GM19372 (cell line): ENCODE data around the gene SARNP.
"Not testable (repeated sequence)": the region's sequence is repeated elsewhere in the genome, so short reads cannot be mapped to it uniquely, and the experiment has no call there.

Experiments
- ATAC-seq: cut with Tn5 transposase; IDR thresholded peaks from one replicate; pipeline ENCODE4 v1.9.1; 2021; ENCODE audit warnings: mild to moderate bottlenecking, low read depth, moderate library complexity; ENCODE audit not compliant: unreplicated experiment

Gene SARNP

DNA sequence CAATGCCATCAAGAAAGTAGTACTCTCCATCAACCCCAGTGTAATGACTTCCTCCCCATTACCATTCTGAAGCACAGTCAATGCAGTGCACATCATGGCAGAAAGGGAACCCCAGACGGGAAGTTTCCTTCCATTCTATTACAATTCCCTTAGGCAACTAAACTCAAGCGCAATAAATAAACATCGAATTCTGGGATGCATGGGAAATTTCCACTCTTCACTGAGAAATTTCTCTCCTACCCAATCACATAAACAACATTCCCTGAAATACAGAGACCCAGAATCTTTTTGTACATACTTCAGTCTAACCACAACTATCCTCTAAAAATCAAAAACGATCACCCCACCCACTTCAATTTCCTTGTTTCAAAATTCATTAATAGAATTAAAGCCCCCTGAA is 20.0 kb downstream of the SARNP start:
- ATAC-seq: no peak

DNA sequence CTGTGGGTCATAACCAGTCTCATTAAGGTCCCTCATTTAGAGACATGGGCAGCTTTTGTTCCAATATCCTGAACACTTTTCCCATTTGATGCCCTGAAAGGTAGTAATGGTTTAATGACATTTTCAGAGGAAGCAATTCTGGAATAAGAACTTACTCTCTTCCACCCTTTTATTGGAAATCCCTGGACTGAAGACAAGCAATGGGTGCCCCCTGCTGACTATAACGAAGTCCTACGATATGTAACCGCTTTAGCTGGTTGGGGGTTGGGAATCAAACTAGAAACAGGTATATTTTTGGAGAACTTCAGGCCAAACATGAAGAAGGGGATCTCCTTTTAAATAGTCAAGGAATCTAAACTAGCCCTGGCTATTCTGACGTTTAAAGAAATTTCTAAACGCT is 20.5 kb downstream of the SARNP start:
- ATAC-seq: no peak

DNA sequence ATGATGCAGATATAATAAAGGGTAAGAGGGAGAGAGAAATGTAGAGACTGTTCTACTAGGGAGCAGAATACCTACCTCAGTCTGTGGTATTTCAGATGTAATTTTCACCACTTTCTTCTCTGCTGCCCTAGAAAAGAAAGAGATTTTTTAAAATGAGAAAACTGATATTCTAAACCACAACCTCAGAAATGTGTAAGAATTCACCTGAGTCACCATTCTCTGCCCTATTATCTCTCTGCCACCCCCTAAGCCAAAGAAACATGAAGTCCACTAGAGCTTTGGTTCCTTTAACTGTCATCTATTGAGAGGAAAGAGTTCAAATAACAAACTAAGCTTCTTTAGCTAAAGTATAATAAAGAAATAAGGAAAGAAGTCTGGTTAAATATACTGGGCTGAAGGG is 21.6 kb downstream of the SARNP start:
- no peak for ATAC-seq

DNA sequence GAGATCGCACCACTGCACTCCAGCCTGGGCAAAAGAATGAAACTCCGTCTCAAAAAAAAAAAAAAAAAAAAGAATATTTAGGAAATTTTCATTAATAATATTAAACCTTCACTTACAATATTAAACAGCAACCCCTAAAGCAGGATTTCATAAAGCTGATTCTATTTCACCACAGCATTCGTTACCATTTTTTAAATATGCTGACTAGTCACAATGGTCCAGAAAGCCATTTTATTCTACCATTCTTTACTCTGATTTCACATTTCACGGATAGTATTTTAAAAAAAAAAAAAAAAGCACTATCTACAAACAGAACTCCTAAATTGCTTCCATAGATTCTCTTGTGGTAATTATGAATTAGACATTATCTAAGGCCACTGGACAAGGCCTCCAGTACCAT is 27.6 kb downstream of the SARNP start:
- ATAC-seq: no peak

DNA sequence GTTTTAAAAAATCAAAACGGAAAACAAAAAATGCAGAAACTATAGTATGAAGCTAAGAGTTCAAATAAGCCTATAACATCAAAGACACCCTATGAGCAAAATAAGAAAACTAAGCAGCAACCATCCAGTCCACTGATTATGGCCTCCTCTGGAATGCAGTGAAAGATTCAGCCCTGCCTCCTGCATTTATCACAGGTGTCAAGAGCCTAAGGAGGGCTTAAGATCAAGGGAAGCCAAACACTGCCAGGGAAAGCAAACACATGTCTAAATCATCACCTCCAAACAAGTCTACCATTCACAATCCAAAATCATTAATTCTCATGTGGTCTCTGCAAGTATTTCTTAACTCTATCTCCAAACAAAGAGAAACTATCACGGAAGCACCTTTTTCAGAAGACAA is 28.4 kb downstream of the SARNP start:
- ATAC-seq: no peak

DNA sequence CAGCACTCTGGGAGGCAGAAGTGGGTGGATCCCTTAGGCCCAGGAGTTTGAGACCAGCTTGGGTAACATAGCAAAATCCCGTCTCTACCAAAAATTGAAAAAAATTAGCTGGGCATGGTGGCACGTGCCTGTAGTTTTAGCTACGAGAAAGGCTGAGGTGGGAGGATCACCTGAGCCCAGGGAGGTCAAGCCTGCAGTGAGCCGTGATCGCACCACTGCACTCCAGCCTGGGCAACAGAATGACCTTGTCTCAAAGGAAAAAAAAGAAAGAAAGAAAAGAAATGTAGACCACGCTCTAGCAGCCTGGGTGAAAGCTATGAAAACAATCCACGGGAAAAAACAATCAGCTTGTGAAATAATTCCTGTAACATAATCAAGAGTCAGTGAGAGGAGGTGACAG is 29.0 kb downstream of the SARNP start:
- ATAC-seq: no peak

DNA sequence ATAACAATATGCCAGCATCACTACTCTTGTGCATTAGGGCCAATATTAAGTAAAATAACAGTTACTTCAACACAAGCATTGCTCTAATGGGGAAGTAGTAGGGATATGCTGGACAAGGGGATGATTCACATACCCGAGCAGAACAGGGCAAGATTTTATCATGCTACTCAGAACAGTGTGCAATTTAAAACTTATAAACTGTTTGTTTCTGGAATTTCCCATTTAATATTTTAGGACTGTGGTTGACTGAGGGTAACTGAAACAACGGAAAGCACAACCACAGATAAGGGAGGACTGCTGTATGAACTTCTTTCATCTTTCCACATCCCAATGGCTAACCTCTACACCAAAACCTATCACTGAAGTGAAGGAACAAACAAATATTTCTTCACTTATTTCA is 36.8 kb downstream of the SARNP start:
- ATAC-seq: no peak

DNA sequence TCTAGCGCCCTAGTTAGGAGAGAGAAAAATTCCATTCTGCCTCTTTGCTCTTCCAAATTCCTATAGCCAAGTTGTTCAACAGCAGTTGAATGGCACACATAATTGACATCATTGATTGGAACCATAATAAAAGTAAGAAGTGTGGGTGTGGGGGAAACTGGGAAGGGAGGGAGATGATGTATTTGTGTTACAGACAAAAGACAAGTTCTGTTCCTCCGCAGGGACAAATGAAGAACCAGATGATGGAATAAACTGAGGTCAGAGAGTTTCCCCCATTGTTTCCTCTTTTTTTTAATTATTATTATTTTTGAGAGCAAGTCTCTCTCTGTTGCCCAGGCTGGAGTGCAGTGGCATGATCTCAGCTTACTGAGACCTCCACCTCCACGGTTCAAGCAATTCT is 39.7 kb downstream of the SARNP start:
- no peak for ATAC-seq

DNA sequence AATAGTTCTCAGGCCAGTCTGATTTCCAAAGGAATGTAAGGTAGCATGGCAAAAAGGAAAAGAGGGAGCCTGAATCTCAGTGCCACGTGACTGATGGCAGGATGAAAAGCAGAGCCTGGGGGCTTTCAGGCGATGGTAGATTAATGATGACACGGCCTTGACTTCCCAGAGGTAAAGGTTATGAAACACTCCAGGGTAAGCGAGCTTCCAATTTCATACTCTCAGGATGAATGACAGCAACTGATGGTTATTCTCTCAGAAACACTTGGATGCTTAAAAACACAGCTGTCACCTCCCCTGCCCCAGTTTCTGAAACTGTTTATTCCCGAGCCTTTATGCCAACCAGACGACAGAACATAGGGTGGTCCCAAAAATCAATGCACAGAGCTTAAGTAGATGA is 45.8 kb downstream of the SARNP start:
- no peak for ATAC-seq

DNA sequence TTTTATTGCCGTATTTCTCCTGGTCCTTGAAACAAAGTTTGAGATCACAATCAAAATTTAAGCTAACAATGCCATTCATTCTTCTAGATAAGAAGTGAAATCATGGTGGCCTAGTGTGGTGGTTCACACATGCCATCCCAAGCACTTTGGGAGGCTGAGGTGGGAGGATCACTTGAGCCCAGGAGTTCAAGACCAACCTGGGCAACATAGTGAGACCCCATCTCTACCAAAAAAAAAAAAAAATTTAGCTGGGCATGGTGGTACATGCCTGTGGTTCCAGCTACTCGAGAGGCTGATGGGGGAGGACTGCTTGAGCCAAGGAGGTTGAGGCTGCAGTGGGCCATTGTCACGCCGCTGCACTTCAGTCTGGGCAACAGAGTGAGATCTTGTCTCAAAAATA is 50.4 kb downstream of the SARNP start:
- ATAC-seq: no peak

DNA sequence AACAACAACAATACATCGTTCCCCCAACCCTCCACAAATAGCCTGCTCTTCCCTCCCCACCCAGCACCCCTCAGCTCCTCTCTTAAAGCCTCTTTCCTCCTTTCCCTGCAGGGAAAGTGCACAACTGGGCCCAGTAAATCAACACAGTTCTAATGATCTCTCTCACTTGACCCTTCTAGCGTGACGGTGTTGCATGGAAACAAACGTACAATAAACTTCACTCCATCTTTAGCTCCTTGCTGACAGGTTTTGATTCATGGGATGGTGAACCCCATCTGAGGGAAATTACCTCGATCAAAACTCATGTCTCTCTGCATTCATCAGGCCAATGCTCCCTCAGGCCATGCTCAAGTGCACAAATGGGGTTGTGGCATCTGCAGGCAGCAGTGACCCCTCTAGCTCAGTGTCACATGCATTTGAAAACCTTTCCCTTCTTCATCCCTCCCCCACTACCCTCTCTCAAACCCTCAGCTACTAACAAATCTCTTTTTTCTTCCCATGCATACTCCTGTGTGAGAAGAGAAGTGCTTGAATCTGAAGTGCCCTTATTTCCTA is 51.7 kb downstream of the SARNP start:
- ATAC-seq: no peak

DNA sequence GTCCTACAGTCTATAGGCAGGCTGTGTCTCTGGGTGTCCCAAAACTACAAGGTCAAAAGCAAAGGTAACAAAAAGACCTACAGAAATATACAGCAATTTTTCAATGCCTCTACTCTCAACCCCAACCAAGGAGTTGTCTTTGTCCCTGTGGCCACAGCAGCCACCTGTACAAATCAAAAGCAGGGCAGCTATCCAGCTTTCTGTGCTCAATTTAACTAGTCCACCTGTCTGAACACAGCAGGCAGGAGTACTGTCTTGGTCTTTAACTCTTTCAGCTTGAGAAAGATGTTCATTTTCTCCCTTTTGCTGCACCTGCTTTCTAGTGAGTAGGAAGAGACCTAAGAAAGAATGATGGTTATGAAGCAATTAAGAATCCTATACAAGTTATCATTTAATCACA is 54.9 kb downstream of the SARNP start:
- no peak for ATAC-seq

DNA sequence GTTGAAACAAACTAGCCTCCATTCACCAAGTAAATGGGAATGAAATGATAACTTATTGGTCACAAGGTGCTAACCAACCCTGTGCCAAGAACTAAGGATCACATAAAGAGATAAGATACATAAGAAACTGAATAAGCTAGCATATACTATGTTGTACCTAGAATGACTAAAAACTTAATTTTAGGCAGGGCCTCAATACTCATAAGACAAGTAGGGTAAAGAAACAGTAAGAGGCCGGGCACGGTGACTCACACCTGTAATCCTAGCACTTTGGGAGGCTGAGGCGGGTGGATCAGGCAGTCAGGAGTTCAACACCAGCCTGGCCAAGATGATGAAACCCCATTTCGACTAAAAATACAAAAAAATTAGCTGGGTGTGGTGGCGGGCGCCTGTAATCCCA is 56.9 kb downstream of the SARNP start:
- no peak for ATAC-seq

DNA sequence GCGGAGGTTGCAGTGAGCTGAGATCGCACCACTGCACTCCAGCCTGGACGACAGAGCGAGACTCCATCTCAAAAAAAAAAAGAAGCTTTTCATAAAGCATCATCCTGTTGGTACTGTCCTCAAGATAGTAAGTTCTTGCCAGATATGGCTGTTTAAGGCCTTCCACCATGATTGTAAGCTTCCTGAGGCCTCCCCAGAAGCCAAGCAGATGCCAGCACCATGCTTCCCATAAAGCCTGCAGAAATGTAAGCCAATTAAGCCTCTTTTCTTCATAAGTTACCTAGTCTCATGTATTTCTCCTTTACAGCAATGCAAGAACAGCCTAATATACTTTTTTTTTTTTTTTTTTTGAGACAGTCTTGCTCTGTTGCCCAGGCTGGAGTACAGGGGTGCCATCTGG is 58.9 kb downstream of the SARNP start:
- ATAC-seq: not testable (repeated sequence)

DNA sequence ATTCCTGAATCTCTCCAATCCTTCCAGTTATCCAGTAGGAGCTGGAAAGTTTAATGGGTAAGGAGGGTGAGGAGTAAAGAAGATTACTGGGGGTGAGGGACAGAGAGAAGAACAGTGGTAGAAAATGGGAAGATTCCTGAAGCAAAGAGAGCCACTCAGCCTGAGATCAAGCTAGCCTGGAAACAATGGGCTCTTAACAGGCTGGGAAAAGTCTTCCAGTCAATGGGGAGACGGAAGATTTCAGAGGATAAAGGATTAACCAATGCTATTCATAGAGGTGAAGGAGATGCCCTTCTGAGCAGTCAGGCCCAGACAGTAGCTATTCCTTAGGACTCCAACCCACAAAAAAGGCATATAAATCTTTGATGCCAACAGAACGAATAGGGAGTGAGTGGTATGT is 59.8 kb downstream of the SARNP start:
- no peak for ATAC-seq

DNA sequence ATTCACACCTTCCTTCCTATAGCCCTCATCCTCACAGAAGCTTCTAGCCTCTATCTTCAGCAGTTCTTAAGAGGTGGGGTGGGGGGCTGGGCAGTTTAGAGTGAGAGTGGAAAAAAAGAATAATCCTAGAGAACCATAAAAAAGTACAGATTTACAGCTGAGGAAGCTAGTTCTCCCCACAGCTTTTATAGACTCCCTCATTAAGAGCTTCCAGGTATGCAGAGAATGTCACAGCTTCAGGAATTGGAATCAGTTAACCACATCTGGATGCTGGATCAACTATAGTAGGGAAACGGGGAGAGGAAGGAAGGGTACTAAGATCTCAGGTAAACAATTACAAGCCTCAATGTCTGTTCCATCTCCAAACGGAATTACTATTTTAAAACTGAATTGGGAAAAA is 62.3 kb downstream of the SARNP start:
- no peak for ATAC-seq

DNA sequence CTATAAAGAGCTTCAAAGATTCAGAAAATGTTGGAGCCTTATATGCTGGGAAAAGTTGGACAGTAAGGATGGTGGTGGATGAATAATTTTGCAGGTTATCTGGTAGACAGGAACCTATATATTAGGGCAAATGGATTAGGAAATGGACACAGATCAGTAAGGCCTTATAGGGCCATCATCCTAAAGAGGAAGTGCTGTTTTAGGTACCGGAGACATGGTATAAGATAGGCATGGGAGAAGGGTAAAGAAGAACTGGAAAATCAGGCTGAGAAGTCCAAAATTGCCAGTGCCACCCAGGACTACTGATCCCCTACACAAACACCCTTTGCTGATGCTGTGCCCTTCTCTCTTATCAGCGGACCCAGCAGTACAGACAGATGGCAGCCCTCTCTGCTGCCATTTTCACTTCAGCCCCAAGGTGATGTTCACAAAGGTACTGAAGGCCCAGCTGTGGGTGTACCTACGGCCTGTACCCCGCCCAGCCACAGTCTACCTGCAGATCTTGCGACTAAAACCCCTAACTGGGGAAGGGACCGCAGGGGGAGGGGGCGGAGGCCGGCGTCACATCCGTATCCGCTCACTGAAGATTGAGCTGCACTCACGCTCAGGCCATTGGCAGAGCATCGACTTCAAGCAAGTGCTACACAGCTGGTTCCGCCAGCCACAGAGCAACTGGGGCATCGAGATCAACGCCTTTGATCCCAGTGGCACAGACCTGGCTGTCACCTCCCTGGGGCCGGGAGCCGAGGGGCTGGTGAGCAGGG is 69.1 kb downstream of the SARNP start:
- ATAC-seq: no peak

DNA sequence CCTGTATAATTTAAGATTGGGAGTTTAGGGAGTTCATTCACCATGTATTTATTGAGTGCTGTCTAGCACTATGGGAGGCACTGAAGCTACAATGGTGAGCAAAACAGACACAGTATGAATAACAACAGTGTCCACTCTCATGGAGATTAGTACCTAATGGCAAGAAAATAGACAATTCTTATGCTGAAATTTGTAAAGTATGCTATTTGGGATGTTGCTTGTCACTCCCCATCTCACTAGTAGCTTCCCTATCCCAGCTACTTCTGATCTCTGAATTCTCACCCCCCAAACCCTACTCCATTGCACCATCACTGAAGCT is 70.7 kb downstream of the SARNP start:
- no peak for ATAC-seq

DNA sequence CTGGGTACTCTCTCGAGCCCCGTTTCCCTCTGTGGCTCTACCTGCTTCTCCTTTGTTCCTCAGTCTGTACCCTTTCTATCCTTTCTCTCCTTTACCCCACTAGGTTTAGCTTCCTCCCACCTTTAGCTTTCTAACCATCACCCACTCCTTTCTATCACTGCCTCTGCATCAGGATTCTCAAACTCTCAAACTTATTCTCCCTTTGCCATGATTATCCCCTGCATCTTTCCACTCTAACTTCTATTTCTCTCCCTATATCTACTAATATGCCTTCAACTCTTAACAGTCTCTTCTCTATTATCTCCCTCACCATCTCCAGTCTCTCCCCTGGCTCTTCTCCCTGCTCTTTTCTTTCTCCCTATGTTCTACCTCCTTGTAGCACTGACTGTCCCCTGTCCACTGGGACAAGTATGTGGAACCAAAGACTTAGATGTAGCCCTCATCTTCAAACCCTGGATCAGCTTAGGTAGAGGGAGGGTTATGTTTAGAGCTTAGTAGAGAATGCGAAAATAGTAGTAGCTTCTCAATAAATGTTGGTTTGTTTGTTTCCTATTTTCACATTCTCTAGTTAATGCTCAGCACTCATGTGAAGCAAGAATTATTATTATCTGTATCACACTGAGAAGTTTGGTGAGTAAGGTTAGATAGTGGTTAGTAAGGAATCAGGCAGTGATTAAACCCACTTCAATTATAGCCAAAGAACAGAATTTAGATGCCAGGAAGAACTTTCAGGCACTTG is 71.2 kb downstream of the SARNP start:
- no peak for ATAC-seq

DNA sequence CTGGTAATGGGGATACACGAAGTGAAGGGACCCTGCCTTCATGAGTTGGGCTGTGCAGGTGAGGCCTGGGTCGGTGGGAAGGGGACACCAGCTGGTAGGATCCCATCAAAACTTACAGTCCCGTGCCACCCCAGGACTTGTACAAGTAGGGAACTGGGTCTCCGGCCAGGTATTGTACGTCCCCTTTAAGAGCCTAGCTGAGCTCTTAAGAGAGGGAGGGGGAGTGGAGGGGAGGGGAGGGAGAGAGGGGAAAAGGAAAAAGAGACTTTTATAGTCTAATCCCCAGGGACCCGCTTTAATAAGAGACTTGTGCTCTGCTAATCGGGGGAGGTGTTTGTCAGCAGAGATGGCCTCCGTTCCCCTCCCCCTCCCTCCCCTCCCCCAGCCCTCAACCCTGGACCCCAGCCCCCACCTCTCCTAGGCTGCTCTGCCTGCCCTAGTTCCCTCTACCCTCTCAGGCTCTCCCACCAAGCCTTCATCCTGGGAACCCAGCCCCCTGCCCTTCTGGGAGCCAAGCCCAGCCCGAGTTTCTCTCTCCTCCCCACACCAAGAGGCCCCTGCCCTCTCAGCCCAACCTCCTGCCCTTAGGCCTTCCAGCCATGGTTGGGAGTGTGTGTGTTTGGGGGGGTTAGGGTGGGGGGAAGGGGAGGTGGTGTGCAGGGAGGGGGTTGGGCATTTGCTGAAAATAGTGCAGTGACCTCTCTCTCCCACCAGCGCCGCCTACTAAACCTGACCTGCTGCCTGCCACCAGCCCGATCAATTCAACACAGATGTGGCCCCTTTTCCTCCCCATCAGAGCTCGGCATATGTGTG is 72.0 kb downstream of the SARNP start:
- ATAC-seq: no peak

DNA sequence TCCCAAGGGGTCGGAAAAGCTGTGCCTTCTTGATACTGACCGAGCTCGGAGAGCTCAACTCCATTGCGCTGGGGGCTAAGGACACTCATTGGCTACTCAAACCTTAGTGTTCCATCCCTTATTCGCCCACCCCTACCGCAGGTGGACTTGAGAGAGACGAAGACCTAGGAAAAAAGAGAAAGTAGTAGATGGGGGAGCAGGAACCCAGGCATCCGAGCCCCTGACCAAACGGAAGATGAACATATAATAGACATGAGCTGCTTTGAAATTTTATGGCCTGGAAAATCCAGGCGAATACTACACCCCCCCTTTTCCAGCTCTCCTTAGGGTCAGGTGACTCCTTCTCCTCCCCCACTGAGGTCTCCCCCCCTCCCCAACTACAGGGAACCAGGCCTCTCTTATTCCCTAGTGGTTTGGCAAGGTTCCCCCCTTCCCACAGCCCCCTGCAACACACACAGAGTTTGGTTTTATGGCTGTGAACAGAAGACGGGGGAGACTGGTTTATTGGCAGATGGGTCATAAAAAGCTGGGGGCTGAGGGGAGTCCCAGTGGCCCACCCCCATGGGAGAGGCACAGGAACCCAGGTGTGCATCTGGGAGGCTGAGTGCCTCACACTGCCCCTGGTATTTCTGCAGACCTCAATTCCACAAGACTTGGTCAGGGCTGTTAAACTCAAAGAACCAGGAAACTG is 73.0 kb downstream of the SARNP start:
- no peak for ATAC-seq
